AG10803 (cell line): Measurements from ENCODE around the gene BTBD9.

Experiments used
- DNase-seq: peaks from one replicate; pipeline ENCODE4 v3.0.0; 2010; ENCODE audit warnings: low read depth
- H3K4me3 ChIP-seq: 2 replicates; pipeline ENCODE4 v1.5.1; 2011; ENCODE audit warnings: mild to moderate bottlenecking, low read length, control low read depth
- CTCF ChIP-seq: conservative IDR thresholded peaks from 2 replicates; pipeline ENCODE4 v1.5.1; 2011; ENCODE audit warnings: mild to moderate bottlenecking, low read length, control low read depth, inconsistent platforms

Gene BTBD9

GRCh38 chr6:38172739-38173410 is 466.9 kb downstream of the BTBD9 start:
- no peak for TF ChIP-seq CTCF
- DNase-seq = no peak
- no peak overlapping the region for H3K4me3 ChIP-seq

- TF ChIP-seq CTCF = no peak
- H3K4me3 ChIP-seq = no peak overlapping the region
- DNase-seq = no peak
Measured at GRCh38 chr6:38171997-38172738, 467.6 kb downstream of the BTBD9 start.

GRCh38 chr6:38170666-38171355 is 468.9 kb downstream of the BTBD9 start:
- DNase-seq = no peak
- no peak for TF ChIP-seq CTCF
- H3K4me3 ChIP-seq = no peak overlapping the region

- no peak for DNase-seq
- no peak overlapping the region for H3K4me3 ChIP-seq
- no peak for TF ChIP-seq CTCF
Measured at GRCh38 chr6:38169977-38170526, 469.7 kb downstream of the BTBD9 start.

GRCh38 chr6:38169221-38169976 is 470.3 kb downstream of the BTBD9 start:
- no peak overlapping the region for H3K4me3 ChIP-seq
- TF ChIP-seq CTCF = no peak
- DNase-seq = no peak

- TF ChIP-seq CTCF = no peak
- no peak for DNase-seq
- H3K4me3 ChIP-seq = no peak overlapping the region
Measured at GRCh38 chr6:38168699-38169098, 471.0 kb downstream of the BTBD9 start.
